GM12874 (cell line): ENCODE measurements around the gene CACNA1I.

Source experiments
- TF ChIP-seq, protein P1 (sequence below): IDR thresholded peaks from 2 replicates; pipeline ENCODE4 v1.5.1; 2011; ENCODE audit warnings: low read depth, mild to moderate bottlenecking, control low read depth, low read length, moderate library complexity; ENCODE audit not compliant: insufficient read depth

The CACNA1I gene

DNA sequence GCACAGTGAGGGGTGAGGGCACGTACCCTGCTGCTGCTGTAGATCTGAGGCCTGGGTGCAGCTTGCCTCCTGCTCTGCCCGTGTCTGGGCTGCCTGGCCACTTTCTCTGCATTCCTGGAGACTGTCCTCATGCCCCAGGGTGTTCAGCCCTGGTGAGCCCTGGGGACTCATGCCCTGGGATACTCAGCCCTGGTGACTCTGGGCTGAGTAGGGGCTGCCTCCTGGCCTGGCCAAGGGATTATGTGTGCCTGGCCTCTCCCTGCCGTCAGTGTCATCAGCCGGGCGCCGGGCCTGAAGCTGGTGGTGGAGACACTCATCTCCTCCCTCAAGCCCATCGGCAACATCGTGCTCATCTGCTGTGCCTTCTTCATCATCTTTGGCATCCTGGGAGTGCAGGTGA is 94.7 kb downstream of the CACNA1I start:
- TF ChIP-seq, protein P1, sequence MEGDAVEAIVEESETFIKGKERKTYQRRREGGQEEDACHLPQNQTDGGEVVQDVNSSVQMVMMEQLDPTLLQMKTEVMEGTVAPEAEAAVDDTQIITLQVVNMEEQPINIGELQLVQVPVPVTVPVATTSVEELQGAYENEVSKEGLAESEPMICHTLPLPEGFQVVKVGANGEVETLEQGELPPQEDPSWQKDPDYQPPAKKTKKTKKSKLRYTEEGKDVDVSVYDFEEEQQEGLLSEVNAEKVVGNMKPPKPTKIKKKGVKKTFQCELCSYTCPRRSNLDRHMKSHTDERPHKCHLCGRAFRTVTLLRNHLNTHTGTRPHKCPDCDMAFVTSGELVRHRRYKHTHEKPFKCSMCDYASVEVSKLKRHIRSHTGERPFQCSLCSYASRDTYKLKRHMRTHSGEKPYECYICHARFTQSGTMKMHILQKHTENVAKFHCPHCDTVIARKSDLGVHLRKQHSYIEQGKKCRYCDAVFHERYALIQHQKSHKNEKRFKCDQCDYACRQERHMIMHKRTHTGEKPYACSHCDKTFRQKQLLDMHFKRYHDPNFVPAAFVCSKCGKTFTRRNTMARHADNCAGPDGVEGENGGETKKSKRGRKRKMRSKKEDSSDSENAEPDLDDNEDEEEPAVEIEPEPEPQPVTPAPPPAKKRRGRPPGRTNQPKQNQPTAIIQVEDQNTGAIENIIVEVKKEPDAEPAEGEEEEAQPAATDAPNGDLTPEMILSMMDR, result no peak

DNA sequence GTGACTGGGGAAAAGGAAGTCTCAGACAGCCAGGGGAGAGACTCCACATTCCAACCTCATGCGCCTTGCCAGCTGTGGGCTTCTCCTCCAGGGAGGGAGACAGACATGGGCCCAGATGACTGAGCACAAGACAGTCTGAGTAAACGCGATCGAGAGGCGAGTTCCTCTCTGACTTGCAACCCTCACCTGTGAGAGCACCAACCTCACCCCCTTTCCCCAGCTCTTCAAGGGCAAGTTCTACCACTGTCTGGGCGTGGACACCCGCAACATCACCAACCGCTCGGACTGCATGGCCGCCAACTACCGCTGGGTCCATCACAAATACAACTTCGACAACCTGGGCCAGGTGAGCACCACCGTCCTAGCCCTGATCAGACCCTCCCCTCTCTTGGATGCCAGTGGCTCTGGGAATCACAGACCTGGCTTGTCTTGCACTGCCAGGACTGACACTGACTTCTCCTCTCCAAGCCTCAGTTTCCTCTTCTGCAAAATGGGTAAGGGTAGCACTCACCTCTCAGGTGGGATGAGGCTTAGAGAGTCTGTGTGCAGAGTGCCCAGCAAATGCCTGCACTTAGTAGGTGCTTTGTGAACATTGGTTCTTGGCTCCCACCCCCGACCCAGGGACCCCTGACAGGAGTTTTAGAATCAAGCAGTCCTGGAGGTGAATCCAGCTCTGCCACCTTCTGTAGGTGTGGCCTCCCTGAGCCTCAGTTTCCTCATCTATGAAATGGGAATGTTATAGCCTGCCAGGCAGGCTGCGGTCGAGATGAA is 95.3 kb downstream of the CACNA1I start:
- TF ChIP-seq, protein P1, result no peak

DNA sequence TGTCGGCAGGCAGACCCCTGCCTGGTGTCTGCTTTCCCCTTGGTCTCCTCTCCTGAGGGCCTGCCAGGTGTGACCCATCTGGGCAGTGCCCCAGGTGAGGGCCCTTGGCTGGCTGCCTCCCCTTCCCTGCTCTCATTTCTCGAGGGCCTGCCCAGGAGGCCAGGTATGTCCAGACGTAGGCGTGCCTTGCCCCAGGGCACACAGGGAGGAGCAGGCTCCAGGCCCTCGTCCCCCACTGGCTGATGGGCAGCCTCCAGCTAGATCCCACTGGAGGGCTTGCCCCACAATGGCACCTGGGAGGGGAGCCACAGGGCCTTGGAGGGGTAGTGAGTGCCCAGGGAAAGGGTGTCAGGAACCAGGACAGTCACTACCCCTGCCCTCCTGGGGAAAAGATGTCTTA is 95.9 kb downstream of the CACNA1I start:
- TF ChIP-seq, protein P1, result no peak

DNA sequence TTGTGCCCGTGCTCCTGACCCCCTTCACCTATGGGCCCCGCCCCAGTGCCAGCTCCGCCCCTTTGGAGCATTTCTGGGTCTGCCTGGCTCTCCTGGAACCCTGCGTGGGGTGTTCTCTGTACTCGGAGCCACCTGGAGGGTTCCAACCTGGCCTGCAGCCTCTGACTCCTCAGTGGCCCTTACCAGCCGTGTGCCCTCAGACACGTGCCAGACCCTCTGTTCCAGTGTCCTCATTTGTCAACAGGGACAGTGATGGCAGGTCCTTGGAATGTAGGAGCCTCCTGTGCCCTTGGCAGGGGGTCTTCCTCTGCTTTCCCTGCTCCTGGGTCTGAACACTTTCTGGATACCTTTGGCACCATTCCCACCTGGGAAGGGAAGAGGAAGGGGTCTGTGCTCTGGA is 96.4 kb downstream of the CACNA1I start:
- TF ChIP-seq, protein P1, result no peak

DNA sequence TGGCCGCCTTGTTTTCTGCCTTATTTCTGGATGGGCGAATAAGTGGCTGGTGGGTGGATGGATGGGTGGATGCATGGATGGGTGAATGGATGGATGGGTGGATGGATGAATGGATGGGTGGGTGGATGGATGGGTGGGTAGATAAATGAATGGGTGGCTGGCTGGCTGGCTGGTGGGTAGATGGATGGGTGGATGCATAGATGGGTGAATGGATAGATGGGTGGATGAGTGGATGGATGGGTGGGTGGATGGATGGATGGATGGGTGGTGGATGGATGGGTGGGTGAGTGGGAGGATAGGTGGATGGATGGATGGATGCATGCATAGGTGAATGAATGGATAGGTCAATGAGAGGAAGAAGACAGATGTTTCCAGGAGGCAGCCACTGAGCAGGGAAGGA is 98.9 kb downstream of the CACNA1I start:
- TF ChIP-seq, protein P1, result no peak

DNA sequence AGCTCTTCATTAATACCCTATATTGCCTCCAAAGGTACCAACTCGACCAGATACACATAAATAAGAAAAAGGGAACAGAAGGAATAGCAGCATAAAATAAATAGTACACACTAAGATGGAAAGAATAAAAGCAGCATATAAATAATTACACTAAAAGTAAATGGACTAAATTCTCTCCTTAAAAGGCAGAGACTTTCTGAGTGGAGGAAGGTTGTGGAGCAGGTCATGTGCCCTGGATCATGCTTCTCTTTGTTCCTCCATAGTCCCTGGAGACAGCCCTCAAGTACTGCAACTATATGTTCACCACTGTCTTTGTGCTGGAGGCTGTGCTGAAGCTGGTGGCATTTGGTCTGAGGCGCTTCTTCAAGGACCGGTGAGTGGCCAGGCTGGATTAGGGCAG is 101.4 kb downstream of the CACNA1I start:
- TF ChIP-seq, protein P1, result no peak

DNA sequence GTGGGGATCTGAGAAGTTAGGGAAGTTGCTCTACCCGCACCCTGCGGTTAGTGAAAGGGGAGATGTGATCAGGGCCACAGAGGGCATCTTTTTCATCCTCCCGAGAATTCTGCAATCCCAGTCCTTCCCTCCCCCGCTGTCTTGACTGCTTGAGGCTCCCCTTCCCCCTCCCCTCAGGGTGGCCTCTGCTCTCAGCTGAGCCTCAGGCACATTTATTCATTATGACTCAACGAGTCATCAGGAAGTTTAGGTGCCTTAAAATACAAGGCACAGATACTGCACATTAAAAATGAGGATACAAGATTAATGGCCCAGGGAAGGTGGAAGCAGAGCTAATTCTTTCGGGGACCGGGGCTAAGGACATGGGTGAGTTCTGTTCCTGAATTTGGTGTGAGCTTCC is 104.0 kb downstream of the CACNA1I start:
- TF ChIP-seq, protein P1, result no peak
